Measurements from ENCODE around the gene FGD3.

GRCh38 chr9:92920437-92920836, 26.9 kb upstream of the FGD3 start:
- TF ChIP-seq CTCF (IDR thresholded peaks at IDR 0.05; ENCODE audit: poor library complexity) (no peak), EZH2 (IDR thresholded peaks at IDR 0.05; ENCODE audit: borderline replicate concordance) (no peak)
